Adrenal gland (tissue), 12 donors: ENCODE measurements around the gene EWSR1. TPM values are rescaled to one million over a fixed set of nuclear protein-coding genes. Genes with fewer than 3 reads are reported as not detected.
A peak's percentile ranks its signal among the peaks of the same experiment; 100 is the strongest.

Source experiments
- DNase-seq, 7 donors: peaks; one replicate each; pipeline ENCODE4 v3.0.0-alpha.2; 2019 to 2020
- H3K27ac ChIP-seq, 5 donors: fragments of 200-600 bp; sonication (generic) in 4 of 5; 1 replicate in 3 of 5; 2 replicates in 2 of 5; pipeline versions ENCODE4 v1.5.1 to v1.8.0; 2016 to 2020; ENCODE audit warnings: mild to moderate bottlenecking in 1 of 5
- H3K27me3 ChIP-seq: fragments of 200-600 bp; 2 replicates; pipeline ENCODE4 v1.8.0; 2021
- H3K36me3 ChIP-seq, 2 donors: fragments of 200-600 bp; replicated peaks in 1 of 2; 1 replicate in 1 of 2; 2 replicates in 1 of 2; pipeline versions ENCODE4 v1.5.1 to v1.8.0; 2018 to 2022
- H3K4me1 ChIP-seq, 2 donors: fragments of 200-600 bp; replicated peaks in 1 of 2; 1 replicate in 1 of 2; 2 replicates in 1 of 2; pipeline versions ENCODE4 v1.5.1 to v1.8.0; 2018 to 2021
- H3K4me3 ChIP-seq, 4 donors: fragments of 200-600 bp; sonication (generic) in 3 of 4; one replicate each; pipeline ENCODE4 v1.5.1; 2016 to 2018
- H3K9me3 ChIP-seq, 3 donors: fragments of 200-600 bp; sonication (generic) in 1 of 3; replicated peaks in 1 of 3; 1 replicate in 2 of 3; 2 replicates in 1 of 3; pipeline versions ENCODE4 v1.5.1 to v1.8.0; 2016 to 2021
- CTCF ChIP-seq, 6 experiments: fragments of 450-650 bp in 4 of 6; fragments of 200-600 bp in 2 of 6; sonication (generic) in 1 of 6; IDR thresholded peaks; 1 replicate in 5 of 6; 2 replicates in 1 of 6; pipeline versions ENCODE4 v1.5.1 to v1.8.0; 2016 to 2021; ENCODE audit warnings: antibody characterized with exemption in 6 of 6, mild to moderate bottlenecking in 2 of 6, moderate library complexity in 1 of 6
- POLR2A ChIP-seq, 2 donors: fragments of 450-650 bp; IDR thresholded peaks; one replicate each; pipeline ENCODE4 v1.6.1; 2017; ENCODE audit warnings: antibody characterized with exemption in 2 of 2, mild to moderate bottlenecking in 2 of 2, moderate library complexity in 1 of 2
- WGBS, 4 donors: extraction: QIAGEN DNeasy Blood & Tissue Kit in 2 of 4; methylation state at CpG; one replicate each; pipeline versions ENCODE4 v1.1.5 to v1.1.7; 2013 to 2017; 5-methylcytosine and 5-hydroxymethylcytosine counted together
- intact Hi-C, 2 donors: fragments of 100-400 bp; cut with DNase I; formaldehyde crosslinking; loops; one replicate each; pipeline versions ENCODE4 v1.14.1 to v1.15.0; 2022 to 2023
- polyA plus RNA-seq, 3 donors: library from polyadenylated mRNA; stranded (reverse); fragments of 200-250 nt in 2 of 3; fragments of 350-450 nt in 1 of 3; fragmentation: Illumina TruSeq in 1 of 3; extraction: RNeasy Lipid Tissue Mini Kit (QIAGEN cat#74804) in 1 of 3; gene quantifications; one replicate each; pipeline ENCODE4 v1.2.3, GENCODE V29; 2013 to 2014
- total RNA-seq, 9 donors: library from RNA; depleted of rRNA in 4 of 9; stranded (reverse); fragments of >200 nt in 4 of 9; fragments of 120-200 nt in 1 of 9; fragmentation: NEBNext Ultra II Directional in 1 of 9; extraction: Animal tissue kit (Norgen Biotek cat#: 25700) in 1 of 9; gene quantifications; one replicate each; pipeline versions ENCODE4 v1.1.0 to v1.2.4, GENCODE V29; 2013 to 2023
- donor health status: healthy with polysubstance abuse.
- donor health status: Bipolar disorder and iron deficiency.
- donor health status: DM: yes; HTN: yes; CAD: no.
- donor health status: DM: no; HTN: no; CAD: no.
- donor health status: DM: no; HTN: no; CAD: no.
- donor health status: DM: yes; HTN: yes; CAD: no.

Gene EWSR1
- total and polyA plus RNA-seq, 12 donors = 152 to 351 (median 216) TPM

GRCh38 chr22:29311464-29312217, 43.6 kb downstream of the EWSR1 start:
- Histone ChIP-seq H3K4me3 (no peak overlapping the region), H3K27ac (peak overlapping the region in 2 of 5 donors; percentile 34 to 82), H3K4me1 (peaks cover 60 to 79% of the 10 kb centered on the region in 2 donors), H3K27me3 (peaks cover 22% of the 10 kb centered on the region), H3K9me3 (no peaks in the 10 kb centered on the region), H3K36me3 (no peaks in the 10 kb centered on the region)
- WGBS, 4 donors = 69% methylated on average over 26 to 50 of the region's 50 CpGs; no CpG with 5 or more reads in 1 of the 4 donors
- peak in 3 of 7 donors; percentile 29 to 65 (median 44) for DNase-seq
- TF ChIP-seq CTCF (IDR thresholded peaks at IDR 0.05) (no peak), POLR2A (IDR thresholded peaks at IDR 0.05) (no peak)
- intact Hi-C loops = no loop called here

- no peak for TF ChIP-seq POLR2A (IDR thresholded peaks at IDR 0.05)
- TF ChIP-seq CTCF (IDR thresholded peaks at IDR 0.05) = no peak
- H3K4me3 ChIP-seq = no peak overlapping the region
- intact Hi-C loops = no loop called here
- peaks cover 59 to 75% of the 10 kb centered on the region in 2 donors for H3K4me1 ChIP-seq
- DNase-seq = peak in 2 of 7 donors; percentile 24 to 26
- H3K27ac ChIP-seq = no peak overlapping the region
- peaks cover 22% of the 10 kb centered on the region for H3K27me3 ChIP-seq
- 90 to 93% (median 92%) methylated on average over 13 to 25 of the region's 25 CpGs for WGBS, 4 donors
- no peaks in the 10 kb centered on the region for H3K9me3 ChIP-seq
- no peaks in the 10 kb centered on the region for H3K36me3 ChIP-seq
These were observed 44.4 kb downstream of the EWSR1 start for GRCh38 chr22:29312218-29313125.

GRCh38 chr22:29313126-29313575, 45.1 kb downstream of the EWSR1 start:
- Histone ChIP-seq H3K9me3 (no peaks in the 10 kb centered on the region), H3K4me3 (no peak overlapping the region), H3K36me3 (no peaks in the 10 kb centered on the region), H3K27me3 (peaks cover 22% of the 10 kb centered on the region), H3K27ac (no peak overlapping the region), H3K4me1 (peaks cover 52 to 69% of the 10 kb centered on the region in 2 donors)
- peak in 6 of 7 donors; percentile 50 to 79 (median 74) for DNase-seq
- WGBS, 4 donors = 14 to 29% (median 15%) methylated on average over 27 to 44 of the region's 44 CpGs; no CpG with 5 or more reads in 1 of the 4 donors
- TF ChIP-seq CTCF (IDR thresholded peaks at IDR 0.05) (peak; percentile 59 to 91 (median 63)), POLR2A (IDR thresholded peaks at IDR 0.05) (no peak)
- intact Hi-C loops = no loop called here
